ENCODE measurements around the gene DYNLL1.
"Not testable (repeated sequence)": the region's sequence is repeated elsewhere in the genome, so short reads cannot be mapped to it uniquely, and the experiment has no call there.

- TF ChIP-seq, protein P1, sequence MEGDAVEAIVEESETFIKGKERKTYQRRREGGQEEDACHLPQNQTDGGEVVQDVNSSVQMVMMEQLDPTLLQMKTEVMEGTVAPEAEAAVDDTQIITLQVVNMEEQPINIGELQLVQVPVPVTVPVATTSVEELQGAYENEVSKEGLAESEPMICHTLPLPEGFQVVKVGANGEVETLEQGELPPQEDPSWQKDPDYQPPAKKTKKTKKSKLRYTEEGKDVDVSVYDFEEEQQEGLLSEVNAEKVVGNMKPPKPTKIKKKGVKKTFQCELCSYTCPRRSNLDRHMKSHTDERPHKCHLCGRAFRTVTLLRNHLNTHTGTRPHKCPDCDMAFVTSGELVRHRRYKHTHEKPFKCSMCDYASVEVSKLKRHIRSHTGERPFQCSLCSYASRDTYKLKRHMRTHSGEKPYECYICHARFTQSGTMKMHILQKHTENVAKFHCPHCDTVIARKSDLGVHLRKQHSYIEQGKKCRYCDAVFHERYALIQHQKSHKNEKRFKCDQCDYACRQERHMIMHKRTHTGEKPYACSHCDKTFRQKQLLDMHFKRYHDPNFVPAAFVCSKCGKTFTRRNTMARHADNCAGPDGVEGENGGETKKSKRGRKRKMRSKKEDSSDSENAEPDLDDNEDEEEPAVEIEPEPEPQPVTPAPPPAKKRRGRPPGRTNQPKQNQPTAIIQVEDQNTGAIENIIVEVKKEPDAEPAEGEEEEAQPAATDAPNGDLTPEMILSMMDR (conservative IDR thresholded peaks at IDR 0.05) = not testable (repeated sequence)
- not testable (repeated sequence) for TF ChIP-seq EZH2 (IDR thresholded peaks at IDR 0.05; ENCODE audit: low read depth)
These were observed 34.5 kb downstream of the DYNLL1 start for GRCh38 chr12:120530418-120530761.

Data from PC-9 (cell line).